NB4 (cell line): ENCODE data around the gene PACC1.

ENCODE experiments used
- MYC ChIP-seq: IDR thresholded peaks from 2 replicates; pipeline ENCODE4 v1.6.1; 2011; ENCODE audit warnings: low read depth, low read length
- POLR2A ChIP-seq: IDR thresholded peaks from 2 replicates; pipeline ENCODE4 v1.6.1; 2011; ENCODE audit warnings: mild to moderate bottlenecking; ENCODE audit not compliant: insufficient read length; ENCODE audit errors: extremely low read depth
- TF ChIP-seq, protein P1 (sequence below): IDR thresholded peaks from one replicate; pipeline ENCODE4 v1.5.1; 2012; ENCODE audit warnings: low read depth, low read length
- TF ChIP-seq, protein P2 (sequence below): IDR thresholded peaks from 2 replicates; pipeline ENCODE4 v1.6.1; 2011; ENCODE audit warnings: low read depth, low read length

DNA sequence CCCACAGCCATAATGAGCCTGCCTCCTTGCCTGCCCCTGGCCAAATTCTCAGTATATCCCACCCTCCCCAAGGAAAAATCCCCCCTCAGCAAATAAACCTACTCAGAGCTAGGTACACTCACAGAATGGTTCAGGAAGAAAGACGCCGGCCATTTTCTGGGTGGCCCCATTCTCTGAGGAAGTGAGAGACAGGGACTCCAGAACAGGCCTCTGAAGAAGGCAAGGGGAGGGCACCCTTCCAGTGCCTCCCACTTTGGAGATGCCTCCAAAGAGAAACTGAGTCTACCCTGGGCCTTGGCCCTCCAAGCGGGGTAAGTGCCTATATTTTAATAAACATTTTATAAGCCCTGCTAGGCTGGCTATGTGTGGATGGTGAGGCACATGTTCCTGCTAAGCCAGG is 2.3 kb downstream of the PACC1 start:
- TF ChIP-seq MYC: no peak
- TF ChIP-seq, protein P1, sequence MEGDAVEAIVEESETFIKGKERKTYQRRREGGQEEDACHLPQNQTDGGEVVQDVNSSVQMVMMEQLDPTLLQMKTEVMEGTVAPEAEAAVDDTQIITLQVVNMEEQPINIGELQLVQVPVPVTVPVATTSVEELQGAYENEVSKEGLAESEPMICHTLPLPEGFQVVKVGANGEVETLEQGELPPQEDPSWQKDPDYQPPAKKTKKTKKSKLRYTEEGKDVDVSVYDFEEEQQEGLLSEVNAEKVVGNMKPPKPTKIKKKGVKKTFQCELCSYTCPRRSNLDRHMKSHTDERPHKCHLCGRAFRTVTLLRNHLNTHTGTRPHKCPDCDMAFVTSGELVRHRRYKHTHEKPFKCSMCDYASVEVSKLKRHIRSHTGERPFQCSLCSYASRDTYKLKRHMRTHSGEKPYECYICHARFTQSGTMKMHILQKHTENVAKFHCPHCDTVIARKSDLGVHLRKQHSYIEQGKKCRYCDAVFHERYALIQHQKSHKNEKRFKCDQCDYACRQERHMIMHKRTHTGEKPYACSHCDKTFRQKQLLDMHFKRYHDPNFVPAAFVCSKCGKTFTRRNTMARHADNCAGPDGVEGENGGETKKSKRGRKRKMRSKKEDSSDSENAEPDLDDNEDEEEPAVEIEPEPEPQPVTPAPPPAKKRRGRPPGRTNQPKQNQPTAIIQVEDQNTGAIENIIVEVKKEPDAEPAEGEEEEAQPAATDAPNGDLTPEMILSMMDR: no peak
- TF ChIP-seq POLR2A: no peak
- TF ChIP-seq, protein P2, sequence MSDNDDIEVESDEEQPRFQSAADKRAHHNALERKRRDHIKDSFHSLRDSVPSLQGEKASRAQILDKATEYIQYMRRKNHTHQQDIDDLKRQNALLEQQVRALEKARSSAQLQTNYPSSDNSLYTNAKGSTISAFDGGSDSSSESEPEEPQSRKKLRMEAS: no peak
